Stimulated activated CD8-positive, alpha-beta memory T cell treated with anti-CD3 and anti-CD28 coated beads, Interleukin-15, amount 100 ng/mL, for 24 hours (primary cell): ENCODE data around the gene ZCCHC9.
"Not testable (repeated sequence)": the region's sequence is repeated elsewhere in the genome, so short reads cannot be mapped to it uniquely, and the experiment has no call there.

Experiments used
- DNase-seq: peaks from one replicate; pipeline ENCODE4 v3.0.0-alpha.2; 2020; ENCODE audit warnings: low read depth

ZCCHC9 gene

GRCh38 chr5:81305785-81306184 lies 4.4 kb downstream of the ZCCHC9 start:
- no peak for DNase-seq

- no peak for DNase-seq
Observed at GRCh38 chr5:81308836-81309235, 7.4 kb downstream of the ZCCHC9 start.

GRCh38 chr5:81310402-81311063 lies 9.1 kb downstream of the ZCCHC9 start:
- no peak for DNase-seq

- DNase-seq: no peak
Observed at GRCh38 chr5:81313278-81313677, 11.9 kb downstream of the ZCCHC9 start.

- DNase-seq: no peak
Observed at GRCh38 chr5:81313686-81314085, 12.3 kb downstream of the ZCCHC9 start.

- DNase-seq: no peak
Observed at GRCh38 chr5:81314581-81314980, 13.2 kb downstream of the ZCCHC9 start.

GRCh38 chr5:81315336-81315735 lies 13.9 kb downstream of the ZCCHC9 start:
- DNase-seq: no peak

- DNase-seq: no peak
Observed at GRCh38 chr5:81315830-81316229, 14.4 kb downstream of the ZCCHC9 start.

GRCh38 chr5:81316571-81316970 lies 15.2 kb downstream of the ZCCHC9 start:
- no peak for DNase-seq

GRCh38 chr5:81317536-81317935 lies 16.1 kb downstream of the ZCCHC9 start:
- DNase-seq: no peak

GRCh38 chr5:81326554-81326953 lies 25.2 kb downstream of the ZCCHC9 start:
- no peak for DNase-seq

GRCh38 chr5:81334304-81335061 lies 33.1 kb downstream of the ZCCHC9 start:
- no peak for DNase-seq

- DNase-seq: no peak
Observed at GRCh38 chr5:81335946-81336345, 34.6 kb downstream of the ZCCHC9 start.

GRCh38 chr5:81336556-81336955 lies 35.2 kb downstream of the ZCCHC9 start:
- DNase-seq: no peak

GRCh38 chr5:81337803-81338202 lies 36.4 kb downstream of the ZCCHC9 start:
- no peak for DNase-seq

GRCh38 chr5:81338213-81338612 lies 36.8 kb downstream of the ZCCHC9 start:
- not testable (repeated sequence) for DNase-seq

- DNase-seq: no peak
Observed at GRCh38 chr5:81344736-81345135, 43.3 kb downstream of the ZCCHC9 start.

- DNase-seq: no peak
Observed at GRCh38 chr5:81345411-81346003, 44.1 kb downstream of the ZCCHC9 start.

GRCh38 chr5:81349161-81349560 lies 47.8 kb downstream of the ZCCHC9 start:
- DNase-seq: no peak

- DNase-seq: no peak
Observed at GRCh38 chr5:81350507-81350906, 49.1 kb downstream of the ZCCHC9 start.

GRCh38 chr5:81353189-81353588 lies 51.8 kb downstream of the ZCCHC9 start:
- DNase-seq: no peak

- no peak for DNase-seq
Observed at GRCh38 chr5:81354093-81354492, 52.7 kb downstream of the ZCCHC9 start.
